CD1c-positive myeloid dendritic cell (primary cell): ENCODE data around the gene TBL3.
"Not testable (repeated sequence)": the region's sequence is repeated elsewhere in the genome, so short reads cannot be mapped to it uniquely, and the experiment has no call there.

ENCODE experiments used
- DNase-seq: peaks from one replicate; pipeline ENCODE4 v3.0.0-alpha.2; 2016; ENCODE audit errors: extremely low spot score

The TBL3 gene

DNA sequence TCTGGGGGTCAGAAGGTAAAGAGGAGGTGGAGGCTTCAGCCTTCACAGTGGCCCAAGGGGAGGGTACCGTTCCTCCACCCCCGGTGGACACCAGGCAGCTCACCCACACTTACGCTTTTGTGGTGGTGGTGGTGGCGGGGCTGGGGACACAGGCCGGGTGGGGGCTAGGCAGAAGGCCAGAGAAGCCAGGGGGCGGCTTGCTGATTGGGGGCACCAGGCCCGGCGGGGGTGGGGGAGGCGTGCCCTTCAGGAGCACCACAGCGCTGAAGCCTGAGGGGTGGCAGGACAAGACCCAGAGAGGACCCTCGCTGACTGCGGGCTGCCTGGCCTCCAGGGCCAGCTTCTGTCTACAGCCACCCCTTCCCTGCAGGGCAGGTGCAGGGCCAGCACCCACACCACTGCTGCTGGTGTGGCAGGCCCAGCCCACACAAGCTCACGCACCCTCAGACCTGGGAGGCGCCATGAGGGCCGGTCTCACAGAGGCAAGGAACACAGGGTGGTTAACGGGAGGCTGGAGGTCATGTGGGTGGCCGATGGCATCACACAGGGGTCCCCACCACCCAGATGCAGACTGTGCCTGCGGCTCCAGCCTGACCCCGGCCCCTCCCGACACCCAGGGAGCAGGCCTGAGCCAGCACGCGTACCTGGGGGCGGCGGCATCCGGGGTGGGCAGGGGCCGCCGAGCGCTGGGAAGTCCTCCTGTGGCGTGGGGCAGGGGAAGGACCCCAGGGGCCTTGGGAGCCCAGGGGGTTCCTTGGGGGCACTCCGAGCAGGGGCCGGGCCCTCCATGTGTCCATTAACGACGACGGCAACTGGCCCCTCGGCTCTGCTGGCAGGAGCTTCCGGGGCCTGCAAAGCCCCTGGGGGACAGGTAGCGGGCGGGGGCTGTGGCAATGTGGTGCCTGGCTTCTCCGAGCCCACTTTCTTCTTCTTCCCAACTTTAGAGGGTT is 27.3 kb downstream of the TBL3 start:
- no peak for DNase-seq

DNA sequence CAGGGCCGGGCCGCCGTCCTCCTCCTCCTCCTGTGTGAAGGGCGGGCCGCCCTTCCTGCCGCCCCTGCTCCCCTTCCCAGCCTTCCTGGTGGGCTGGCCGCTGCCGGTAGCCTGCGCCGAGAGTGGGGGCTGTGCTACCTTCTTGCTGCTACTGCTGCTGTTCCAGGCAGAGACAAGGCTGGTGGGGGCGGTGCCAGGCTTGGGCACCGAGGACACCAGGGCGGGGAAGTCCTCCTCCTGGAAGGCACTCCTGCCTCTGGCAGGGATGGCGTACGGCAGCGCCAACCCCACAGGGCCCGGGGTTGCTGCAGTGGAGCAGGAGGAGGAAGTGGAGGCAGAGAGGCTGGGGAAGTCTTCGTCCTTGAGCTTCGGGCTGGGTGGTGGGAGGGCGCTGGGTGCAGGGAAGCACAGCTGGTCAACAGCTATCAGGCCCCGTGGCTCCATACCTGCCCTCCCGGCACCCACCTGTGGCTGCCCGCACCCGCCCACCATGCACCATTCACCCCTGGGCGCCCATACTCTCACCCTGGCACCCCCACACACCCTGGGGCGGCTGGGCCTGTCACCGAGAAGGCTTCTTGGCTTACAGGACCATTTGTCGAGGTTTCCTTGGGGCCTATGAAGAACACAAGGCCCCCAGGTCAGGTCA is 28.1 kb downstream of the TBL3 start:
- DNase-seq = no peak

DNA sequence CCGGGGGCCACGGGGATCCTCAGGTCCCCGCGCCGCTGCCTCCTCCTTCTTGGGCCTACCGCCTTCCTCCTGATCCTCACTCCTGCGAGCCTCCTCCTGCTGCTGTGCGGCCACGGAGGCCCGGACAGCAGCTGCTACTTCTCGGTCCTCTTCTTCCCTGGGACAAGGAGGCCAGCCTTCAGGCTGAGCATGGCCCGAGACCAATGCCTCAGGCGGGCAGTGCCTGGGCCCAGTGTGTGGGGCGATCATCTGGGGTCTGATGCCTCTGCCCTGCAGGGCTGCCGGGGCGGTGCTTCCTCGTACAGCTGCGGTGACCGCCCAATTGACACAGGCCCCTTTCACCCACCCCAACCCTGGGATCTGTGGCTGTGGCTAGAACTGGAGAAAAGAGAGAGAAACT is 29.2 kb downstream of the TBL3 start:
- DNase-seq = no peak

DNA sequence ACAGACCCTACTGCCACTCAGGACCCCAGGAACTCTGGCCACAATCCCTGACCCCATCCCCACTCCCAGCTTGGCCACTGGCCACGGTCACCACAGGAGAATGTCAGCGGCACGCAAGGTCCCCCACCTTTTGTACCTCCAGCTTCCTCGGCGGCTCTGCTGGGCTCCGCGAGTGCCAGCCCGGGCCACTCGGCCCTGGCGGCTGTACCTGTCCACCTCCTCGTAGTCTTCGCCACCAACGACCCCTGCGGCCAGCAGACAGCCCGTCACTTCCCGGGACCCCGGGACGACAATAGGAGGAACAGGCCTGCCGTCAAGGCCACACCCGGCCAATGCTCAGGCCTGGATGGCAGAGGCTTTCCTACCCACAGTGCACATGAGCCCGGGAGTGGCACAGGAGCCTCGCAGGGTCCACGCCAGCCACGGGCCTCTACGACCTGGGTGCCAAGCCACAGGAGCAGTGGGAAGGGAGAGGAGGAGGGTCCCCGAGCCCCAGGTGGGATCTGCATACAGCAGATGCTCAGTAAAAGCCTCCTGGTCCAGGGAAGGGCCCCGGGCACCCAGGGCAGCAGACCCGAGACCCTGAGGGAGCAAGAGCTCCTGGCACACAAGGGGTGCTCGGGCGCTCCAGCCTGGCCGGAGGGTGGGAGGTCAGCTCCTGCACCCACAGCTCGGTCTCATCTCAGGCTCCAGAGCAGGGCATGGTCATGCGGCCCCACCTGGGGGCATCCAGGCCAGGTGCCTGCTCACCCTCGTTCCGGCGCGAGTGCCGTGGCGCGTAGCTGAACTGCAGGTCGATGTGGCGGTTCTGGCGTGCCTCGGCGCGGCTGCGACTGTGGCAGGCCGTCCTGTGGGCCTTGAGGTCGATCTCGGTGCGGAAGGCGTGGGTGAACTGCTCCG is 29.9 kb downstream of the TBL3 start:
- no peak for DNase-seq

DNA sequence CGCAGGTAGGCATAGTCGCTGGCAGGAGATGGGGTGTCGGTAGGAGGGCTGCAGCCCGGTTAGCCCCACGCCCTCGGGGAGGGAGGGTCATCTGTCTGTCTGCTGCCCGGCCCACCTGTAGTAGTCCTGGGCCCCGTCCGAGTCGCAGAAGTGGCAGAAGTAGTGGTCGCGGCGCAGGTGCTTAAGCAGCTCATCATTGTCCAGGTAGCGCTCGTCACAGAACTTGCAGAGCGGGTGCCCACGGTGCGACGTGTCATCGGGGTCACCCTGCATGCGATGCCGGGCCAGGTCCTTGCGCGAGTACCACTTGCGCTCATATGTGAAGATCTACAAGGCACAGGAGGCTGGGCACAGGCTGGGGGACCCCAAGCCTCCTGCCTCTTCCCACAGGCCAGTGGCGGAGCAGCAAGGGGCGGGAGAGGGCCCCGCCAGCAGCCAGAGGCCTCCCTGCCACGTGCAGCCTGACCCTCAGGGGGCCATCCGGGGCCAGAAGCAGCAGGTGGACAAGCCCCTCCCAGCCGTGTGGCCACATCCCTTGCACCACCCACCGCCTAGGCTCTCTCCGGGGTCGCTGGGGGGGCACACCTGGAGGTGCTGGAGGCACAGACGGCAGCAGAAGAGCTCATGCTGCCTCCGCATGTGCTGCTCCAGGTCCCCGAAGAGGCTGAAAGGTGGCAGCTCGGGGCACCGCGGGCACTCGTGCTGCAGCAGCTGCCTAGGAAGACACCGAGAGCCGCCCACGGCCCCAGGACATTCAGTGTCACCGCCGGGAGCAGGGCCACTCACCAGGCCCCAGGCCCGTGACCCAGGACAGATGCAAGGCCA is 30.8 kb downstream of the TBL3 start:
- no peak for DNase-seq

DNA sequence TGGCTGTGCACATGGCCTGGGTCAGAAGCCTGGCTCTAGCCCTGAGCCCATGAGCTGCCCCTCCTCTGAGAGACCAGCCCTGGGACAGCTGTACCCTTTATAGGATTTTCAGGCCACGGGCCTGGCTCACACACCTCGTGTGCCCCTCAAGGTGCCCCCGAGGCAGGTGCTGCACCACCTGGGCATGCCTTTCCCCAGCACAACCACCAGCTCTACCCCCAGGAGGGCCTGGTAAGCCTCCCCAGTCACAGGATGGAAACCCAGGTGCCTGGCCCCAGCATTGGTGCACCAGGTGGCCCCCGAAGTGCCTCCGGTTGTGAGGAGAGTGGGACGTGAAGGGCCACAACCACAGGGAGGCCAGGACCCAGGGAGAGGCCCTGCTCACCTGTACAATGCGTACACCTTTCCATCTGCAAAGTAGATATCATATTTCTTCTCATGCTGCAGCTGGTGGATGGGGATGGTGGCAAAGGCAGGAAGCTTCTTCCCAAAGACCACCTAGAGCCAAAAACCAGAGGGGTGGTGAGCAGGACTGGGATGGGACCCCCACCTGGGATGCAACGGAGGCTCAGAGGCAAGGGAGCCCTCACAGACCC is 31.5 kb downstream of the TBL3 start:
- no peak for DNase-seq

DNA sequence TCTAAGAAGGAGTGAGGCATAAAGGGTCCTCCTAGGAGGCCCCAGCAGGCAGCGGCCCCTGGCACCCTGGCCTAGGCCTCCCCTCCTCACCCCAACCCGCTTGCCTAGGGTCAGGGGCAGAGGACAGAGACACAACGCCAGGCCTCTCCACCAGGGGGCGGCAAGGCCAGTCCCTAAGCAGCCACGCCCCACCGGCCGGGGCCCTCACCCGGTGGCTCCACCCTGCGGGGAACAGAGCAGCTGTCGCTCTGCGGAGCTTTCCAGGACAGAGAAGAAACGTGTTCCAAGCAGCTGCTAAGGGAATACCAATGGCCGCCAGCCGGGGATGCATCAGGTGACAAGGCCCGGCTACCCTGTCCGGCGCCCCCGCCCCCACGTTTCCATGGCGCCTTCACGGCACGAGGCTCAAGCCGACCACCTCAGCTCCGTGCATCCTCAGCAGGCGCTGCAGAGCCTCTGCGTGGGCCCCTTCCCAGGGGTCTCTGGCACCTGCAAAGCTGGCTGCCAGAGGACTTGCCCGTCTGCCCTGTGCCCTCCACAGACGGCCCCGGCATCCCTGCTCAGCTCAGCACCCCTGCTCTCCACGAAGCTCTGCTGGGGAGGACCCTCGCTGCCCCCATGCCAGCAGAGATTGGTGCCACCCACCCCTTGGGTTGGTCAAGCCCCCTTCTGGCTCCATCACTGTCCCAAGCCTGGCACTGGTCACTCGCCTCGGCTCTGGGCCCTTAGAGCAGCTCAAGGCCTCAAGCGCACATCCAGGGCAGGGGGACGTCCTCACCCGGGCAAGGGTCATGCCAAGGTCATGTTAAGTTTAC is 32.2 kb downstream of the TBL3 start:
- peak; percentile 95 for DNase-seq

DNA sequence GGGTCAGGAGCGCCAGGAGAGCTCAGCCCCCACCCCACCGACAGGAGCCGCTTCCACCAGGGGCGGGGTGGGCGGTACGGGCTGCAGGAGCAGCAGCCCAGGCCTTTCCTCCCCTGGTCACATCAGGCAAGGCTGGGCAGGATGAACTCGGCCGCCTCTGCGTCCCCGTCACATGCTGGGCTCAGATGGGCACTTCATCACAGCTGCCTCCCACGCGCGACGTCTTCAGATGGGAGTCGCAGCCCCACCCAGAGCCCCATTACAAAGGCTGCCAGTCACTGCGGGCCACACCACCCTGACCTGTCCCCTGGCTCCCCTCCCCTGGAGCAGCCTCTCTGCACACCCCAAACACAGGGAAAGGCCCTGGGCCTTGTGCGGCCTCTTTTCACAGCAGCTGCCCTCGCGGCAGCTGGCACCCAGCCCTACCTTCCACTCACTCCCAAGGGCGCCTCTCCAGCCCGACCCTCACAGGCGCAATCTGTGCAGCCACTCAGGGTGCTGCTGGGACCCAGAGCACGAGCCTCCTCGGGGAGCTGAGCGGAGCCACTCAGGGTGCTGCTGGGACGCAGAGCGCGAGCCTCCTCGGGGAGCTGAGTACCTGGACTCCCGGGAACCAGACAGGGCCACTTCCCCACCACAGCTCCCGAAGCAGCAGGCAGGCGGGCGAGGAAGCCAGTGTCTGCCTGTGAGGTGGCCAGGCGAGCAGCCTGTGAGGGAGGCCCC is 33.1 kb downstream of the TBL3 start:
- DNase-seq = no peak

DNA sequence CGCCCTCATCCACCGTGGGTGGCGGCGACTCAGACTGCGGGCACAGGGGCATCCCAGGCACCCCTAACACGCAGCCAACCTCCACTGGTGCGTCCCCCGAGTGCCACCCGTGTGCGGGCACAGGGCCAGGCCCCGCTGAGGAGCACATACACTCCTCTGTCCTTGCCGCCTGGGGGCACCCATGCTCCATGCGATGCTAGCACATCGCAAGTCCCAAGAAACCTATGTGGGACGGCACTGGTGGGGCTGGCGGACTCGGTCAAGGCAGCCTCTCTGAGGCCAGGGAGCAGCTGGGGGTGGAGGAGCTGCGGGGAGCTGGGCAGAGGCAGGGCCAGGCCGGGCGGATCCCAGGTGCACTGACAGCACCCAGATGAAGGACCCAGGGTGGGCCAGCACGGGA is 33.8 kb downstream of the TBL3 start:
- no peak for DNase-seq

DNA sequence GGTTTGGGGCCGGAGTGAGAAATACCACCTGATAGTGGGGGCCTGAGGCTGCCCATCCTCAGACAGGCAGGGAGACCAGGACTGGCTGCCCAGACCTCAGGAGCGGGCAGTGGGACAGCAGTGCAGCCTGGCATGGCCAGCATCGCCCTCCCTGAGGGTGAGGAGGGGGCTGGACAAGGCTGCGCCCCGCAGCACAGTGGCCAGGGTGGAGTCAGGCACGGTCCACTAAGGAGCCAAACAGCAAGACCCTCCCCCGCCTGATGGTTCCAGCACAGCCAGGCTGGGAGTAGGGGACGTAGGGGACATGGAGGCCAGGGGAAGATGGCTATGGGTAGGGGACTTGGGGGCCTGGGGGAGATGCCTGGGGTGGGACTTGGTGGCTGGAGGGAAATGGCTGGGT is 34.5 kb downstream of the TBL3 start:
- no peak for DNase-seq

DNA sequence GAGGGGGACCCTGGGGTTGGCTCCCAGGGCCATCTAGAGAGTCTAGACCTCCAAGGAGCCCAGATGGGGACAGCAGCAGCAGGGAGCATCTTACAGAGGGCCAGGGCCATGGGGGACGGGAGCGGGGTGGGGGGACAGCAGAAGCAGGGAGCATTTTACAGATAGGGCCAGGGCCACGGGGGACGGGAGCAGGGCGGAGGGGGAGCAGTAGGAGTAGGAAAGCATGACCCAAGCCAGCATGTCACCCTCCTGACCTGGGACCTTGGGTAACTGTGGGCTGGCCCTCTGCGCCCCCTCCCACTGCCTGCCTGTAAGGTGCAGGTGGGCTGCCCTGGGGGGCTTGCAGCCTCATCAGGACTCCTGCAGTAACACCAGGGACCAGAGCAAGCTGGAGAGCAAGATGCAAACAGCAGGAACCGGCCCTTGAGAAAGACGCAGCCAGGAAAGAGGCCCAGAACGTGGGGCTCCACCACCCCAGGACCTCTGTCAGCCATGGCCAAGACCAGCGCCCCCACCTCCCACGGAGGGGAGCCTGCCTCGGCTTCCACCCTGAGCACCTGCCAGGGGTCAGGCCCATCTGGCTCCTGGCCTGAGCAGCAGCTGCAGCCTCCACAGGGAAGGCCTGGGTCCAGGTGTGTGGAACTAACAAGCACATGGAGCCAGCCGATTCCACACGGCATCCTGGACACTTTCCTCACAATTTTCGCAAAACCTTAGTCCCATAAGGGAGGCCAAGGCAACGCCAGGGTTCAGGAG is 35.4 kb downstream of the TBL3 start:
- no peak for DNase-seq

DNA sequence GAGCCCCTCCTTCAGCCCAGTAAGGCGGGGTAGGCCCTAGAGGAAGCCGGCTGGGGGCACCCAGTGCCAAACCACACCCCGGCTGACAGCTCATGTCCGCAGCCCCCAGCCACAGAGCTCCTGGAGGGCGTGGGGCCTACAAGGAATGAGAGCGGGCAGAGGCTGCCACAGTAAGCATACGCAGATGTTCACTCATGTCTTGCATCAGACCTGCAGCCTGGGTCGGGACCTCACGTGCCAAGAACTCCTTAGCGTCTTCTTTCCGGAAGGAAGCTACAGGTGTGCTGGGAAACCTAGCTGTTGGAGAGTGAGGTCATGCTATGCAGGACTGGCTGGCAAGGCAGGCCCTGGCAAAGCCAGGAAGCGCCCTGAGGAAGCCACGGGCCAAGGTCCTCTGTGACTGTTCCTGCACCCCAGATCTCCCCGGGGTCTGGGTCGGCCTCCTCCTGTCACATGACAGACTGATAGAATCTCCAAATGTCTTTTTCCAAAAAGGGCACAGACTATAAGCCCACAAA is 36.2 kb downstream of the TBL3 start:
- DNase-seq = no peak

DNA sequence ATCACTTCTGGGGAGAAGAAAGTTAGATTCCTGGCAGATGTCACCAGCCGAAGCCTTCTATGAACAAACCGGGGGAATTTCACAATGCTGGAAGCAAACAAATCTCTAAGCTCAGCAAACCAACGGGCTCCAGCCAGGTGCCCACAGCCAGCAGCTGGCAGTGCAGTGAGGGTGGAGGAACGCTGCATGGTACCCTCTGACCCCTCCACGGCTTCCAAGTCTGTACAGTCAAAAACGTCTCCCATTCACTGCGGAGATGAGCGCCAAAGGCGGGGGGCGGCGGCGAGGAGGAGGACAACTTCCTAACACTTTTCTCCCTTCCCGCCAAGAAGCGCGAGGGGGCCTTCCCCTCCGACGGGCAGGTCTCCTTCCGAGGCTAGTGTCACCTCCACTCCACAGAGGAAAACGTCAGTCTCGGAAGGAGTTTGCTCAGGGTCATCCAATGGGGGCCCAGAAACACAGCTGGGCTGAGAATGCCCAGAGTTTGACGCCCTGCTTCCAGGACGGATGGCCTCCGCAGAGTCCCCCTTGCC is 36.8 kb downstream of the TBL3 start:
- DNase-seq = no peak

DNA sequence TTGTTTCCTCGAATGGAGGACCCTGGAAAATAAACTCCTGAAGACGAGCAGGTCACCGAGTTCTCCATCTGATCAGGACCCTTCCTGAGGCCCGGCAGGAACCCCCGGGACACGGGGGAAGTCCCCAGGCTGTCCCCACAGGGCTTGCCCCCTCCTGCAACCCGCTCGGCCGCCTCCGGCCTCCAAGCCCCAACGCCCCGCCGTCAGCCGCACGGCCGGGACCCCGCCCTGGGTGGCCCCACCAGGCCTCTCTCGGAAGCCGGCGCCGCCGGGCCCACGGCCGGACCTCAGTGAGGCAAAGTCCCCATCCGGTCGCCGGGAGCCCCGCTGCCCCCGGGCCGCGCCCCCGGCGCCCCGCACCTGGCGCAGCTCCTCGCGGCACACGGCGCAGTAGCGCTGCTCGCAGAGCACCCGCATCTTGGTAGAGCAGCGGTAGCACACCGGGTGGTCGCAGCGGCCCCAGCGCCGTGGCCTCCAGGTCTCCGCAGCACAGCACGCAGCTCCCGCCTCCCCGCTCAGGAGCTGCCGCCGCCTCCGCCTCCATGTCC is 37.4 kb downstream of the TBL3 start:
- DNase-seq = no peak

DNA sequence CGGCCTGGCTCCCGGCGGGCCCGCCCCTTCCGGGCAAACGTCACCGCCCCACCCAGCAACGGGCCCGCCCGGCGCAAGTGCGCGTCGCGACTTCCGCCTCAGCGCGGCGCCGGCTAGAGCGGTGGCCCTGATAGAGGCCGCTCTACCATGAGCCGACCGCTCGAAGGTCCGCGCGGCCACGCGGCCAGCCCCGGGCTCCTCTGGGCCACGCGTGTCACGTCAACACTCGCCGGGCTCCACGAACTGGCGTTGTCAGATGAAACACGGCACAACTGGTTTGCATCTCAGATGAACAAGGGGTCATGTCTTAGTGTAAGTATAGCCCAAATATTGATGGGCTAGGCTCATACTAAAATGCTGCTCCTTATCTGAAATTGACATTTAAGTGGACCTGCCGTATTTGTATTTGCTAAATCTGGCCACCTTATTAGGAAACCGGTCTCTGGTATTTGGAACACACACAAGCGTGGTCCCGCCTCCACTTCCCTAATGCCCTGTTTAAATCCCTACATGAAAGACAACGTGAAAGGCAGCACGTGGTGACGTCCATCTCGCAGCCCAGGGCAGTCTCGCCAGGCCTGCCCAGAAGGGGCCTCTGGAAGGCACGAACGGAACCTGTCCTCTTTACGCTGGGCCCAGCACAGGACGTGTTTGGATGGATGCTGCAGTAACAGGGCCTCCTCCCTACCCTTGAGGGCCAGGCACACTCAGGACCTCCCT is 38.1 kb downstream of the TBL3 start, which contains the start of gene ZNF598:
ZNF598 (minus strand) TSS at position 31 of the 720 bp plus-strand sequence.
- peak; percentile 94 for DNase-seq

DNA sequence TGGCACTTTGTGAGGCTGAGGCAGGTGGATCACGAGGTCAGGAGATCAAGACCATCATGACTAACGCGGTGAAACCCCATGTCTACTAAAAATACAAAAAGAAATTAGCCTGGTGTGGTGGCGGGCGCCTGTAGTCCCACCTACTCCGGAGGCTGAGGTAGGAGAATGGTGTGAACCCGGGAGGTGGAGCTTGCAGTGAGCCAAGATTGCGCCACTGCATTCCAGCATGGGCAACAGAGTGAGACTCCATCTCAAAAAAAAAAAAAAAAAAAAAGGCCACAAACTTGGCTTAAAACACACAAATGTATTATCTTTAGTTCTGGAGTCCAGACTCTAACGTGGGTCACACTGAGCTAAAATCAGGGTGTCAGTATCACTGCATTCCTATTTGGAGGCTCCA is 39.9 kb downstream of the TBL3 start:
- DNase-seq = not testable (repeated sequence)

DNA sequence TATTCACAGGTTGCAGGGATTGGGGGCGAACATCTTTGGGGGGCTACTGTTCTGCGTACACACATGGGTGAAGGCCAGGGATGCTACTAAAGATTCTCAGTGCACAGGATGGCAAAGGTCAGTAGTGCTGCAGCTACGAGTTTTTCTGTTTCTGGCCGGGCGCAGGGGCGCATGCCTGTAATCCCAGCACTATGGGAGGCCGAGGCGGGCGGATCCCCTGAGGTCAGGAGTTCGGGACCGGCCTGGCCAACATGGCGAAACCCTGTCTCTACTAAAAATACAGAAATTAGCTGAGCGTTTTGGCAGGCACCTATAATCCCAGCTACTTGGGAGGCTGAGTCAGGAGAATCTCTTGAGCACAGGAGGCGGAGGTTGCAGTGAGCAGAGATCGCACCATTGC is 41.7 kb downstream of the TBL3 start:
- no peak for DNase-seq
